H1 (cell line): ENCODE measurements around the gene MAP2K5.

Source experiments
- KDM1A ChIP-seq: fragments of 200-600, 300-600 bp; sonication (generic); IDR thresholded peaks from 2 replicates; pipeline ENCODE4 v1.7.1; 2016; ENCODE audit warnings: mild to moderate bottlenecking, low read length, borderline replicate concordance
- NANOG ChIP-seq: IDR thresholded peaks from 2 replicates; pipeline ENCODE4 v1.6.1; 2011; ENCODE audit warnings: low read length, low read depth, mild to moderate bottlenecking, inconsistent platforms; ENCODE audit not compliant: insufficient read depth, poor library complexity, severe bottlenecking
- POLR2A ChIP-seq, 2 experiments: IDR thresholded peaks; 1 replicate in 1 of 2; 2 replicates in 1 of 2; pipeline ENCODE4 v1.6.1; 2011; ENCODE audit warnings: low read depth in 2 of 2, low read length in 2 of 2, mild to moderate bottlenecking in 2 of 2; ENCODE audit errors: control extremely low read depth in 1 of 2
- POU5F1 ChIP-seq: IDR thresholded peaks from 2 replicates; pipeline ENCODE4 v1.6.1; 2011; ENCODE audit warnings: low read depth, mild to moderate bottlenecking, low read length, moderate library complexity
- RXRA ChIP-seq: IDR thresholded peaks from 2 replicates; pipeline ENCODE4 v1.6.1; 2011; ENCODE audit warnings: low read depth, mild to moderate bottlenecking, low read length, moderate library complexity; ENCODE audit not compliant: insufficient read depth
- YY1 ChIP-seq: IDR thresholded peaks from 2 replicates; pipeline ENCODE4 v1.6.1; 2011; ENCODE audit warnings: low read depth, mild to moderate bottlenecking, low read length
- TF ChIP-seq, protein P1 (sequence below), 3 experiments: IDR thresholded peaks; 1 replicate in 2 of 3; 2 replicates in 1 of 3; pipeline versions ENCODE4 v1.5.1 to v1.6.1; 2011; ENCODE audit warnings: low read length in 3 of 3, mild to moderate bottlenecking in 3 of 3, inconsistent platforms in 2 of 3, low read depth in 1 of 3, moderate library complexity in 1 of 3; ENCODE audit not compliant: insufficient read depth in 1 of 3; ENCODE audit errors: control extremely low read depth in 1 of 3

DNA sequence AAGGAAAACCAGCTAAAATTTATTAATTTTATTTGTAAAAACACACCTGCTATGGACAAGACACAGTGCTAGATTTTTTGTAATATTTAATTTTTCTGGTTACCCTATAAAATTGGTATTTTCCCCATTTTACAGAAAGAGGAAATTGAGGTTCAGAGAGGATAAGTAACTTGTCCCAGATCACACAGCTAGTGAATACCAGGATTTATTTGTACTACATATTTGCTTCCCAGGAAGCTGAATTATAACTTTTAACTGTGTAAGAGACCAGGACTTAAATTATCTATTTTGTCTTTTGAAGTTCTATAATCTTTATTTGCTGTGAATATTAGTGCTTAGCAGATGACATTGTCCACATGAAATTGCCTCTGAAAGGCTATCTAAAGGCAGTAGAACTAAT is 49.7 kb downstream of the MAP2K5 start:
- TF ChIP-seq, protein P1, sequence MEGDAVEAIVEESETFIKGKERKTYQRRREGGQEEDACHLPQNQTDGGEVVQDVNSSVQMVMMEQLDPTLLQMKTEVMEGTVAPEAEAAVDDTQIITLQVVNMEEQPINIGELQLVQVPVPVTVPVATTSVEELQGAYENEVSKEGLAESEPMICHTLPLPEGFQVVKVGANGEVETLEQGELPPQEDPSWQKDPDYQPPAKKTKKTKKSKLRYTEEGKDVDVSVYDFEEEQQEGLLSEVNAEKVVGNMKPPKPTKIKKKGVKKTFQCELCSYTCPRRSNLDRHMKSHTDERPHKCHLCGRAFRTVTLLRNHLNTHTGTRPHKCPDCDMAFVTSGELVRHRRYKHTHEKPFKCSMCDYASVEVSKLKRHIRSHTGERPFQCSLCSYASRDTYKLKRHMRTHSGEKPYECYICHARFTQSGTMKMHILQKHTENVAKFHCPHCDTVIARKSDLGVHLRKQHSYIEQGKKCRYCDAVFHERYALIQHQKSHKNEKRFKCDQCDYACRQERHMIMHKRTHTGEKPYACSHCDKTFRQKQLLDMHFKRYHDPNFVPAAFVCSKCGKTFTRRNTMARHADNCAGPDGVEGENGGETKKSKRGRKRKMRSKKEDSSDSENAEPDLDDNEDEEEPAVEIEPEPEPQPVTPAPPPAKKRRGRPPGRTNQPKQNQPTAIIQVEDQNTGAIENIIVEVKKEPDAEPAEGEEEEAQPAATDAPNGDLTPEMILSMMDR (IDR thresholded peaks at IDR 0.05; ENCODE audit: control extremely low read depth in 1 of 3, insufficient read depth in 1 of 3, low read depth in 1 of 3, low read length in 3 of 3): no peak
- TF ChIP-seq KDM1A: no peak
- TF ChIP-seq RXRA: no peak
- TF ChIP-seq POU5F1: no peak
- TF ChIP-seq YY1: no peak
- TF ChIP-seq POLR2A (IDR thresholded peaks at IDR 0.05; ENCODE audit: control extremely low read depth in 1 of 2, low read depth in 2 of 2, low read length in 2 of 2): no peak
- TF ChIP-seq NANOG: no peak
